HCT116 (cell line): ENCODE results near the gene APOD.

Experiments
- CTCF ChIP-seq, 3 experiments: fragments of 200-600 bp in 1 of 3; sonication (generic) in 1 of 3; IDR thresholded peaks in 2 of 3; conservative IDR thresholded peaks in 1 of 3; 2 replicates each; pipeline ENCODE4 v1.5.1; 2012 to 2017; ENCODE audit warnings: low read depth in 2 of 3, low read length in 2 of 3, antibody characterized with exemption in 1 of 3, borderline replicate concordance in 1 of 3, control low read depth in 1 of 3, mild to moderate bottlenecking in 1 of 3, mixed read lengths in 1 of 3, mixed run types in 1 of 3, moderate library complexity in 1 of 3; ENCODE audit not compliant: insufficient read depth in 1 of 3
- POLR2AphosphoS5 ChIP-seq: IDR thresholded peaks from 2 replicates; pipeline ENCODE4 v1.6.1; 2011; ENCODE audit warnings: mild to moderate bottlenecking, low read depth, low read length, moderate library complexity

- TF ChIP-seq POLR2AphosphoS5: no peak
- no peak for TF ChIP-seq CTCF (IDR thresholded peaks at IDR 0.05 in 2 of 3, conservative IDR thresholded peaks at IDR 0.05 in 1 of 3; ENCODE audit: borderline replicate concordance in 1 of 3, insufficient read depth in 1 of 3, low read depth in 2 of 3, low read length in 2 of 3)
Measured at GRCh38 chr3:195548501-195548900, 35.2 kb downstream of the APOD start.
